GM10266 (cell line): Measurements from ENCODE around the gene ZNF460.

Experiments
- DNase-seq: peaks from one replicate; pipeline ENCODE4 v3.0.0; 2012; ENCODE audit errors: extremely low spot score
- CTCF ChIP-seq: IDR thresholded peaks from 2 replicates; pipeline ENCODE4 v1.5.1; 2012; ENCODE audit warnings: mild to moderate bottlenecking, low read depth; ENCODE audit not compliant: control insufficient read depth, insufficient read depth; ENCODE audit errors: missing control alignments

The ZNF460 gene

GRCh38 chr19:57342582-57342981 lies 62.3 kb downstream of the ZNF460 start:
- no peak for TF ChIP-seq CTCF
- no peak for DNase-seq
